ENCODE results near the gene ITSN2. TPM values are rescaled to one million over a fixed set of nuclear protein-coding genes. Genes with fewer than 3 reads are reported as not detected.
"Not testable (repeated sequence)": the region's sequence is repeated elsewhere in the genome, so short reads cannot be mapped to it uniquely, and the experiment has no call there.

The ITSN2 gene
- total RNA-seq (10 to 100 TPM; 66.9 to 77.2 TPM), polyA plus RNA-seq (10 to 100 TPM; 34.3 to 42.1 TPM)
- long read RNA-seq, donor 1: 0 reads
- long read RNA-seq, donor 2: 0 reads
- long read RNA-seq, donor 3: 0 reads
- long read RNA-seq, donor 4, partial matches to known transcripts: 5 of 5 reads
- long read RNA-seq, donor 4, other reads (novel, unspliced or antisense): 0 of 5 reads
- long read RNA-seq, donor 5: 0 reads

- Histone ChIP-seq H3K4me3 (peak within 1 kb of the TSS; percentile 100), H3K4me1 (ENCODE audit: control insufficient read depth in 5 of 5, insufficient read depth in 5 of 5, low read length in 5 of 5) (peaks cover 0 to 13% (median 3%) of the 10 kb centered on the region in 5 donors), H3K9ac (ENCODE audit: insufficient read depth in 1 of 2, low read length in 2 of 2) (peak within 1 kb of the TSS; percentile 63 to 71), H3K27me3 (ENCODE audit: control insufficient read depth in 3 of 3, insufficient read depth in 3 of 3, low read length in 2 of 3) (no peaks in the 10 kb centered on the region), H3K9me3 (ENCODE audit: control insufficient read depth in 4 of 4, insufficient read depth in 3 of 4, low read length in 3 of 4) (no peaks in the 10 kb centered on the region), H3K36me3 (ENCODE audit: control insufficient read depth in 4 of 4, insufficient read depth in 4 of 4, low read length in 4 of 4) (no peaks in the 10 kb centered on the region), H3K27ac (ENCODE audit: low read depth in 1 of 2, low read length in 1 of 2) (peak within 1 kb of the TSS; percentile 96 to 99)
- DNase-seq (peak; percentile 70 to 74 (median 70)), ATAC-seq (ENCODE audit: insufficient read depth, low FRiP score) (peak; percentile 96)
- TF ChIP-seq CTCF (IDR thresholded peaks at IDR 0.05; ENCODE audit: control extremely low read depth, extremely low read depth): no peak
- WGBS, 2 donors: 1% methylated on average over 51 to 96 of the region's 96 CpGs
These were observed at the start of gene ITSN2 for GRCh38 chr2:24360050-24360962. Gene ITSN2 (minus strand): TSS chr2:24360536. CDS start chr2:24328082, 32,454 bp downstream.

DNA sequence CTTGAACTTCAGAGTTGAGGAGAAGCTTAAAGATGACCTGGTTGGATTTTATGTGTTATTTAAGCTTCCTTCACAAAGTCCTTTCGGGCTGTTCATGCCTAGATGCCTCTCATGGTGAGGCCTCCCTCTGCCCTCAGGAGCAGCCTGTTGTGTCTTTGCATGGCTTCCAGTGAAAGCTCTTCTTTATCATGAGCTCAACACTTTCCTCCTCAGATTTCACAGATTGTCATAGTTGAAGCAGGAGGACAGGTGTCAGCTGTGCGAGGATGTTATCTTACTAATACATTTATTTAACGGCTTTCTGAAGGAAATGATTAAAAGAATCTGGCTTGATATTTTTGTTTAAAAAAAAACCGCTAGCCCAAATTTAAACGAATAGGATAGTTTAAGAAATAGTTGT is 48.8 kb upstream of the ITSN2 start:
- H3K4me1 ChIP-seq (ENCODE audit: control insufficient read depth in 5 of 5, insufficient read depth in 5 of 5, low read length in 5 of 5): peaks cover 0 to 5% (median 0%) of the 10 kb centered on the region in 5 donors
- no peak overlapping the region for H3K27ac ChIP-seq (ENCODE audit: low read depth in 1 of 2, low read length in 1 of 2)
- H3K9me3 ChIP-seq (ENCODE audit: control insufficient read depth in 4 of 4, insufficient read depth in 3 of 4, low read length in 3 of 4): no peaks in the 10 kb centered on the region
- H3K9ac ChIP-seq (ENCODE audit: insufficient read depth in 1 of 2, low read length in 2 of 2): no peak overlapping the region
- H3K36me3 ChIP-seq (ENCODE audit: control insufficient read depth in 4 of 4, insufficient read depth in 4 of 4, low read length in 4 of 4): no peaks in the 10 kb centered on the region
- no peaks in the 10 kb centered on the region for H3K27me3 ChIP-seq (ENCODE audit: control insufficient read depth in 3 of 3, insufficient read depth in 3 of 3, low read length in 2 of 3)
- no peak for TF ChIP-seq CTCF (IDR thresholded peaks at IDR 0.05; ENCODE audit: control extremely low read depth, extremely low read depth)
- ATAC-seq (ENCODE audit: insufficient read depth, low FRiP score) (no peak), DNase-seq (no peak)
- H3K4me3 ChIP-seq: no peak overlapping the region
- 72 to 78% methylated on average over 5 of the region's 5 CpGs for WGBS, 2 donors

GRCh38 chr2:24408704-24409103 is 48.4 kb upstream of the ITSN2 start:
- not testable (repeated sequence) for H3K9ac ChIP-seq (ENCODE audit: insufficient read depth in 1 of 2, low read length in 2 of 2); H3K27ac ChIP-seq (ENCODE audit: low read depth in 1 of 2, low read length in 1 of 2); H3K4me3 ChIP-seq; DNase-seq; H3K27me3 ChIP-seq (ENCODE audit: control insufficient read depth in 3 of 3, insufficient read depth in 3 of 3, low read length in 2 of 3); H3K9me3 ChIP-seq (ENCODE audit: control insufficient read depth in 4 of 4, insufficient read depth in 3 of 4, low read length in 3 of 4); H3K36me3 ChIP-seq (ENCODE audit: control insufficient read depth in 4 of 4, insufficient read depth in 4 of 4, low read length in 4 of 4); H3K4me1 ChIP-seq (ENCODE audit: control insufficient read depth in 5 of 5, insufficient read depth in 5 of 5, low read length in 5 of 5); ATAC-seq (ENCODE audit: insufficient read depth, low FRiP score)
- 71 to 85% methylated on average over 8 of the region's 8 CpGs for WGBS, 2 donors

DNA sequence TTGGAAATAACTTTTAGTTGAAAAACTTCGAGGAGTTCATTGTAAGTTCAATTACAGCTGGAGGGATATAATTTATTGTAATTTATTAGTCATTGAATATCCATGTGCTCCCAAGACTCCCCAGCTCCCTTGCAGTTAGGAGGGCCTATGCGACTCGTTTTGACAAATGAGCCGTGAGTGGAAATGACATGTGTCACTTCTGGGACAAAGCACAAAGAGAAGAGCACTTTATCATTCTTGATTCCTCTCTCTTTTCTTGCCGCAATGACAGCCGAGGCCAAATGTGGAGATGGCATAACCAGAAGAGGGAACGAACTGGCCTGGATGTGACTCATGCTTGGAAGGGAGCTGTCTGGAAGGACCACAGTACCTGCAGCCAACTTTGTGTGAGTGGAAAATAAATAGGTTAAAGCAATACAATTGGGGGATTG is 44.2 kb upstream of the ITSN2 start:
- DNase-seq (peak in 1 of 3 donors; percentile 22), ATAC-seq (ENCODE audit: insufficient read depth, low FRiP score) (no peak)
- H3K9me3 ChIP-seq (ENCODE audit: control insufficient read depth in 4 of 4, insufficient read depth in 3 of 4, low read length in 3 of 4): peaks cover 0 to 2% (median 0%) of the 10 kb centered on the region in 4 donors
- WGBS, 2 donors: 78 to 82% methylated on average over 7 of the region's 7 CpGs
- H3K27me3 ChIP-seq (ENCODE audit: control insufficient read depth in 3 of 3, insufficient read depth in 3 of 3, low read length in 2 of 3): no peaks in the 10 kb centered on the region
- H3K36me3 ChIP-seq (ENCODE audit: control insufficient read depth in 4 of 4, insufficient read depth in 4 of 4, low read length in 4 of 4): no peaks in the 10 kb centered on the region
- peaks cover 0 to 8% (median 5%) of the 10 kb centered on the region in 5 donors for H3K4me1 ChIP-seq (ENCODE audit: control insufficient read depth in 5 of 5, insufficient read depth in 5 of 5, low read length in 5 of 5)
- H3K27ac ChIP-seq (ENCODE audit: low read depth in 1 of 2, low read length in 1 of 2): no peak overlapping the region
- H3K9ac ChIP-seq (ENCODE audit: insufficient read depth in 1 of 2, low read length in 2 of 2): no peak overlapping the region
- no peak for TF ChIP-seq CTCF (IDR thresholded peaks at IDR 0.05; ENCODE audit: control extremely low read depth, extremely low read depth)
- no peak overlapping the region for H3K4me3 ChIP-seq
